Stimulated activated CD4-positive, alpha-beta T cell treated with anti-CD3 and anti-CD28 coated beads, Interleukin-1b, Interleukin-23, amount 100 ng/mL, for 24 hours (primary cell): ENCODE results near the gene ANKHD1.
"Not testable (repeated sequence)": the region's sequence is repeated elsewhere in the genome, so short reads cannot be mapped to it uniquely, and the experiment has no call there.

Source experiments
- DNase-seq, 4 experiments: peaks; one replicate each; pipeline ENCODE4 v3.0.0-alpha.2; 2020; ENCODE audit warnings: low read depth in 4 of 4, low spot score in 1 of 4

Gene ANKHD1

GRCh38 chr5:140418862-140419520, 17.4 kb downstream of the ANKHD1 start:
- DNase-seq: no peak

GRCh38 chr5:140420226-140420570, 18.6 kb downstream of the ANKHD1 start:
- DNase-seq: no peak

- no peak for DNase-seq
Measured at GRCh38 chr5:140420665-140421361, 19.2 kb downstream of the ANKHD1 start.

GRCh38 chr5:140421375-140421774, 19.7 kb downstream of the ANKHD1 start:
- not testable (repeated sequence) for DNase-seq

GRCh38 chr5:140423609-140424008, 22.0 kb downstream of the ANKHD1 start:
- DNase-seq: no peak

- DNase-seq: no peak
Measured at GRCh38 chr5:140424135-140424534, 22.5 kb downstream of the ANKHD1 start.

- DNase-seq: not testable (repeated sequence)
Measured at GRCh38 chr5:140427726-140428125, 26.1 kb downstream of the ANKHD1 start.

- no peak for DNase-seq
Measured at GRCh38 chr5:140429724-140430123, 28.1 kb downstream of the ANKHD1 start.

GRCh38 chr5:140432212-140432611, 30.6 kb downstream of the ANKHD1 start:
- no peak for DNase-seq

- DNase-seq: no peak
Measured at GRCh38 chr5:140432916-140433315, 31.3 kb downstream of the ANKHD1 start.

- not testable (repeated sequence) for DNase-seq
Measured at GRCh38 chr5:140457368-140457767, 55.7 kb downstream of the ANKHD1 start.

- DNase-seq: no peak
Measured at GRCh38 chr5:140466981-140467742, 65.5 kb downstream of the ANKHD1 start.

GRCh38 chr5:140468188-140468587, 66.6 kb downstream of the ANKHD1 start:
- DNase-seq: no peak

GRCh38 chr5:140469259-140469658, 67.6 kb downstream of the ANKHD1 start:
- DNase-seq: no peak

GRCh38 chr5:140480310-140481014, 78.8 kb downstream of the ANKHD1 start:
- DNase-seq: no peak

- no peak for DNase-seq
Measured at GRCh38 chr5:140481758-140482157, 80.1 kb downstream of the ANKHD1 start.

- DNase-seq: no peak
Measured at GRCh38 chr5:140483055-140483454, 81.4 kb downstream of the ANKHD1 start.

- not testable (repeated sequence) for DNase-seq
Measured at GRCh38 chr5:140488141-140488540, 86.5 kb downstream of the ANKHD1 start.

- DNase-seq: no peak
Measured at GRCh38 chr5:140488914-140489313, 87.3 kb downstream of the ANKHD1 start.

- DNase-seq: no peak
Measured at GRCh38 chr5:140497897-140498296, 96.3 kb downstream of the ANKHD1 start.

- DNase-seq: no peak
Measured at GRCh38 chr5:140498591-140498990, 97.0 kb downstream of the ANKHD1 start.

GRCh38 chr5:140502834-140503233, 101.2 kb downstream of the ANKHD1 start:
- no peak for DNase-seq
